Pancreas (tissue), 10 donors: ENCODE measurements around the gene IFNA8. TPM values are rescaled to one million over a fixed set of nuclear protein-coding genes. Genes with fewer than 3 reads are reported as not detected.
"Not testable (repeated sequence)": the region's sequence is repeated elsewhere in the genome, so short reads cannot be mapped to it uniquely, and the experiment has no call there.

Source experiments
- ATAC-seq, 4 donors: fragments of 200-7000 bp; cut with Tn5 transposase; one replicate each; pipeline versions ENCODE4 v1.8.0 to v1.9.1; 2020; ENCODE audit warnings: mild to moderate bottlenecking in 4 of 4, moderate library complexity in 4 of 4
- DNase-seq, 6 donors: peaks; one replicate each; pipeline ENCODE4 v3.0.0-alpha.2; 2020
- FAIRE-seq: peaks from 2 replicates; lab custom pipeline; 2012; peaks lifted over from hg19 to GRCh38; lab: Jason Lieb, UNC
- H3K27ac ChIP-seq, 4 donors: fragments of 200-600 bp; sonication (generic); 1 replicate in 3 of 4; 2 replicates in 1 of 4; pipeline versions ENCODE4 v1.5.0 to v1.8.0; 2020
- H3K27me3 ChIP-seq, 4 donors: fragments of 200-600 bp; one replicate each; pipeline ENCODE4 v1.8.0; 2021
- H3K36me3 ChIP-seq, 3 donors: fragments of 200-600 bp; sonication (generic) in 1 of 3; one replicate each; pipeline versions ENCODE4 v1.5.0 to v1.8.0; 2020 to 2021
- H3K4me1 ChIP-seq, 3 donors: fragments of 200-600 bp; one replicate each; pipeline ENCODE4 v1.8.0; 2021
- H3K4me3 ChIP-seq, 4 donors: fragments of 200-600 bp; sonication (generic) in 2 of 4; one replicate each; pipeline versions ENCODE4 v1.5.0 to v1.8.0; 2020 to 2021
- H3K9me3 ChIP-seq, 4 donors: fragments of 200-600 bp; one replicate each; pipeline ENCODE4 v1.8.0; 2021
- WGBS, 2 donors: extraction: QIAGEN DNeasy Blood & Tissue Kit; methylation state at CpG; one replicate each; pipeline ENCODE4 v1.1.7; 2013; 5-methylcytosine and 5-hydroxymethylcytosine counted together
- intact Hi-C, 3 donors: fragments of 100-400 bp; cut with DNase I; formaldehyde crosslinking; loops; one replicate each; pipeline versions ENCODE4 v1.11.1 to v1.14.2; 2022
- polyA plus RNA-seq, 2 donors: library from polyadenylated mRNA; stranded (reverse); fragments of 200-250 nt; gene quantifications; one replicate each; pipeline ENCODE4 v1.2.3, GENCODE V29; 2013
- total RNA-seq, 6 donors: library from RNA; stranded (reverse); fragmentation: NEBNext Ultra II Directional in 4 of 6; extraction: Animal tissue kit (Norgen Biotek cat#: 25700) in 4 of 6; gene quantifications; one replicate each; pipeline versions ENCODE4 v1.2.1 to v1.2.4, GENCODE V29; 2021 to 2023
- TF ChIP-seq, protein P1 (sequence below), 4 donors: fragments of 200-600 bp; sonication (generic) in 3 of 4; IDR thresholded peaks; one replicate each; pipeline versions ENCODE4 v1.5.0 to v1.8.0; 2021; ENCODE audit warnings: antibody characterized with exemption in 4 of 4
- donor health status: healthy with polysubstance abuse.
- donor health status: DM: no; HTN: no; CAD: no; lungs with moderate emphysema.
- donor health status: DM: no; HTN: no; CAD: no.
- donor health status: control.
- donor health status: control.
- donor health status: Bipolar disorder and iron deficiency.
- donor health status: DM: yes; HTN: yes; CAD: no.
- donor health status: DM: no; HTN: no; CAD: no.
- donor health status: DM: no; HTN: no; CAD: no.
- donor health status: DM: yes; HTN: yes; CAD: no.

IFNA8 gene
- total RNA-seq, result not detected
- not detected for polyA plus RNA-seq

DNA sequence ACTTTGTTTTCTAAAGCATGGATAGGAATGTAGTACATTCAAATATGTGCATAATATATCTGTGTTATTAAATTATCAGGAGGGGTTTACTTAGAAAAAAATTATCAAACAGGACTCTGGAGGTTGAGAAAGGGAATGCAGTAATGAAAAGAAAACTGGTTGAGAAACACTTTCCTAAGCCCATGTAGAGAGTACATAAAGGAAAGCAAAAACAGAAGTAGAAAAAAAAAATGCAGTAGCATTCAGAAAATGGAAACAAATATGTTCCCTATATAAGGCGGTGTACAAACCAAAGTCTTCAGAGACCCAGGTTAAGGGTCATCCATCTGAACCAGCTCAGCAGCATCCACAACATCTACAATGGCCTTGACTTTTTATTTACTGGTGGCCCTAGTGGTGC lies at the start of gene IFNA8:
IFNA8 (plus strand) TSS at position 301 of the 400 bp plus-strand sequence; CDS start at position 361, 60 bp downstream.
- TF ChIP-seq, protein P1, sequence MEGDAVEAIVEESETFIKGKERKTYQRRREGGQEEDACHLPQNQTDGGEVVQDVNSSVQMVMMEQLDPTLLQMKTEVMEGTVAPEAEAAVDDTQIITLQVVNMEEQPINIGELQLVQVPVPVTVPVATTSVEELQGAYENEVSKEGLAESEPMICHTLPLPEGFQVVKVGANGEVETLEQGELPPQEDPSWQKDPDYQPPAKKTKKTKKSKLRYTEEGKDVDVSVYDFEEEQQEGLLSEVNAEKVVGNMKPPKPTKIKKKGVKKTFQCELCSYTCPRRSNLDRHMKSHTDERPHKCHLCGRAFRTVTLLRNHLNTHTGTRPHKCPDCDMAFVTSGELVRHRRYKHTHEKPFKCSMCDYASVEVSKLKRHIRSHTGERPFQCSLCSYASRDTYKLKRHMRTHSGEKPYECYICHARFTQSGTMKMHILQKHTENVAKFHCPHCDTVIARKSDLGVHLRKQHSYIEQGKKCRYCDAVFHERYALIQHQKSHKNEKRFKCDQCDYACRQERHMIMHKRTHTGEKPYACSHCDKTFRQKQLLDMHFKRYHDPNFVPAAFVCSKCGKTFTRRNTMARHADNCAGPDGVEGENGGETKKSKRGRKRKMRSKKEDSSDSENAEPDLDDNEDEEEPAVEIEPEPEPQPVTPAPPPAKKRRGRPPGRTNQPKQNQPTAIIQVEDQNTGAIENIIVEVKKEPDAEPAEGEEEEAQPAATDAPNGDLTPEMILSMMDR (IDR thresholded peaks at IDR 0.05), result no peak
- FAIRE-seq (no peak), ATAC-seq (no peak), DNase-seq (no peak)
- H3K4me1 ChIP-seq, result no peaks in the 10 kb centered on the region
- no peaks in the 10 kb centered on the region for H3K9me3 ChIP-seq
- peaks cover 0 to 6% (median 0%) of the 10 kb centered on the region in 4 donors for H3K27me3 ChIP-seq
- H3K36me3 ChIP-seq, result no peaks in the 10 kb centered on the region
- intact Hi-C loops, result no loop called here
- WGBS, 2 donors, result 81 to 86% methylated on average over 1 of the region's 1 CpG
- H3K27ac ChIP-seq, result no peak within 1 kb of the TSS
- no peak within 1 kb of the TSS for H3K4me3 ChIP-seq

DNA sequence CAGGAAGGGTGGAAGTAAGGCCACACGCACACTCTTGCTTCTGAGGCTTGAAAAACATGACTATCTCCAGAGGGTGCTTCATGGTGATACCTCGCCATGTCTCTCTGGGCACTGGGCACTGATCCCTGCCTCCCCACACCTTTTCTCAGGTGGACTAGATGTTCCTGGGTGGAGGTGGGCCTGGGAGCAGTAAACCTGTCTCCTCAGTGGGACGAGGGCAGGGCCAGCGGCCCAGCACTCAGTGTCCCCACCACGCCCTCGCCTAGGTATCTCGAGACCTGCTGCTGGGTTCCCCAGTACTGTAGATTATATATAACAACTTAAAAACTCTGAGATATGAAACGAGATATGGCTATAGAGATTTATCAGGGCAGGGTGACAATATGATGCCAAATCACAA lies 46.6 kb upstream of the IFNA8 start:
- no peaks in the 10 kb centered on the region for H3K27me3 ChIP-seq
- H3K9me3 ChIP-seq, result no peaks in the 10 kb centered on the region
- no peak overlapping the region for H3K4me3 ChIP-seq
- TF ChIP-seq, protein P1 (IDR thresholded peaks at IDR 0.05), result no peak
- H3K4me1 ChIP-seq, result no peaks in the 10 kb centered on the region
- DNase-seq (peak in 1 of 6 donors; percentile 33), FAIRE-seq (no peak), ATAC-seq (no peak)
- intact Hi-C loops, result no loop called here
- 81 to 92% methylated on average over 8 of the region's 8 CpGs for WGBS, 2 donors
- no peaks in the 10 kb centered on the region for H3K36me3 ChIP-seq
- no peak overlapping the region for H3K27ac ChIP-seq

DNA sequence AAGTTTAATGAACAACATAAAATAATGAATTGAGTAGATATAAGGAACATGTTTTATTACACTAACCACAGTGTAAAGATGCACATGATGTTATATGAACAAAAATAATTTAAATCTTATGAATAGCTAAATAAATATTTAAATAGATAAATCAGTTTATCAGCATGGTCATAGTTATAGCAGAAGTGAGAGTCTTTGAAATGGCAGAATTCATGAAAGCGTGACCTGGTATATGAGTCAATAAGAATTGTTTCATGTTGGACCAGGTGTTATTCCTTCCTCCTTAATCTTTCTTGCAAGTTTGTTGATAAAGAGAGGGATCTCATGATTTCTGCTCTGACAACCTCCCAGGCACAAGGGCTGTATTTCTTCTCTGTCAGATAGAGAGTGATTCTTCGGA lies 41.7 kb upstream of the IFNA8 start:
- DNase-seq, H3K9me3 ChIP-seq, H3K27ac ChIP-seq, ATAC-seq, H3K27me3 ChIP-seq, H3K4me1 ChIP-seq, intact Hi-C loops, H3K36me3 ChIP-seq, H3K4me3 ChIP-seq: not testable (repeated sequence)
- WGBS, 2 donors, result 83 to 90% methylated on average over 1 of the region's 2 CpGs
- peak; percentile 39 for FAIRE-seq

DNA sequence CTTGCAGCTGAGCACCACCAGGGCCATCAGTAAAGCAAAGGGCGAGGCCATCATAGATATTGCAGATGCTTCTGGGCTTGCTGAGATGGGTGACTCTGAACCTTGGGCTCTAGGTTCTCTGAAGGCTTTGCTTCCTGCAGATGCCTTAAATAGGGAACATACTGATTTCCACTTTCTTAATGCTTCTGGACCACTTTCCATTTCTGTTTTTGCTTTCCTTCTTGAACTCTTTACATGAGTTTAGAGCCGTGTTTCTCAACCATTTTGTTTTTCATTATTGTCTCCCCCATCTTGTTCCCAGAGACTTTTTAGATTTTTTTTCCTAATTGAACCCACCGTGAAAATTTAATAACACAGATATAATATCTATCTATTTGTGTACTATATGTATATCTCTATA lies 41.0 kb upstream of the IFNA8 start, which contains the start of gene IFNA13:
IFNA13 (minus strand) TSS at position 101 of the 400 bp plus-strand sequence; CDS start at position 54, 47 bp downstream.
- Histone ChIP-seq H3K27ac (no peak within 1 kb of the TSS), H3K4me3 (no peak within 1 kb of the TSS), H3K36me3 (no peaks in the 10 kb centered on the region), H3K4me1 (no peaks in the 10 kb centered on the region), H3K9me3 (no peaks in the 10 kb centered on the region), H3K27me3 (no peaks in the 10 kb centered on the region)
- TF ChIP-seq, protein P1 (IDR thresholded peaks at IDR 0.05), result no peak
- no peak for DNase-seq
- no peak for ATAC-seq
- 73 to 82% methylated on average over 3 of the region's 3 CpGs for WGBS, 2 donors
- intact Hi-C loops, result no loop called here
- no peak for FAIRE-seq

DNA sequence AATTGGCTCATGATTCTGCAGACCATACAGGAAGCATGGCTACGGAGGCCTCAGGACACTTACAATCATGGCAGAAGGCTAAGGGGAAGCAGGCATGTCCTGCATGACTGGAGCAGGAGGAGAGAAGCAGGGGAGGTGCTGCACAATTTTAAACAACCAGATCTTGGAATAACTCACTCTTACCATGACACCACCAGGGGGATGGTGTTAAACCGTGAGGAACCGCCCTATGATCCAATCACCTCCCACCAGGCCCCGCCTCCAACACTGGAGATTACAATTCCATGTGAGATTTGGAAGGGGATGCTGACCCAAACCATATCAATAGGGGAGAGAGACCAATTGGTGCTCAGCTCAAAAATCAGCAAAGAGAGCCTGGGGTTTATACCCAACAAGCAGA lies 37.5 kb upstream of the IFNA8 start:
- intact Hi-C loops, H3K27ac ChIP-seq, H3K4me3 ChIP-seq, H3K27me3 ChIP-seq, H3K36me3 ChIP-seq, FAIRE-seq, ATAC-seq, H3K4me1 ChIP-seq, H3K9me3 ChIP-seq, DNase-seq: not testable (repeated sequence)
- 47 to 51% methylated on average over 4 of the region's 4 CpGs for whole genome bisulfite sequencing, 2 donors

DNA sequence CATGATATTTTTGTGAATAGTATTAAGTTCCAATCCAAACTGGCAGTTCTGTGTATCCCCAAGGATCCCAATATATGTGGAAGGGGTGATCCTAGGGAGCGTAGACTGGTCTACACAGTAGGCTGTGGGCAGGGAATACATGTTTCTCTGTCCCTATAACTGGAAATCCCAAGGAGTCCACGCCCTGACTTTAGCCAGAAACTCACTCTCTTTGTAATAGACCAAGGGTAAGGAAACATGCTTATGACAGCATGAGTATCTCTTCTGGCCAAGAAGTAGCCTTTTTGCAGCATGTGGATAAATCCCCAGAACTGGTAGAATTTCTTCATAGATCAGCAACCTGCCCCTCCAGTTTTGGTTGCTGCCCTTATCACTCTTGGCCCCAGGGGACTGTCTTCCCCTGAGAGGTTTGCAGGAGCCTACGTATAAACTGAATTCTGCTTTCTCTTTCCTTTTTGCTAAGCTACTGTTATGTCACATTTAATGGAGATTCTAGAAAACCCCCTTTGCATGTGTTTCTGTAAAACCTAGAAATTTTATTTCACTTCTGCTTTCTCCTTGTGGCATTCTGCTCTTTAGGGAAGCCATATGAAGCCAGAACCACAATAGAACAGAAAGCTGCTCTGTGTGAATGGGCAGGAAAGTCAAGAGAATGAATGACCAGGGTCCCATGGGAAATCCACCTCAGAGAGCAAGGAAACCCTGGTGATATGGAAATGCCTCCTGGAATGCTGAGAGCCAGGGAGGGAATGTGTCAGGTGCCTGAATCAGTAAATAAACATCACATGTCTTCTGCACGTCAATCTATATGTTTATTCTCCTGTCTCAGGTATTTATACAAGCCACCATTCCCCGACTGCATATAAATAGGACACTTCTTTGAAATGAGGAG lies 27.2 kb upstream of the IFNA8 start:
- ATAC-seq (peak in 1 of 4 donors; percentile 53), FAIRE-seq (no peak), DNase-seq (no peak)
- intact Hi-C loops, result no loop called here
- Histone ChIP-seq H3K27me3 (no peaks in the 10 kb centered on the region), H3K9me3 (no peaks in the 10 kb centered on the region), H3K27ac (no peak overlapping the region), H3K36me3 (no peaks in the 10 kb centered on the region), H3K4me1 (no peaks in the 10 kb centered on the region), H3K4me3 (no peak overlapping the region)
- TF ChIP-seq, protein P1 (IDR thresholded peaks at IDR 0.05), result no peak
- 41 to 44% methylated on average over 5 of the region's 5 CpGs for WGBS, 2 donors
